Stimulated activated CD8-positive, alpha-beta memory T cell treated with anti-CD3 and anti-CD28 coated beads, Interleukin-4, amount 100 ng/mL, for 1 hour (primary cell): ENCODE data around the gene PDZD8.

Experiments used
- DNase-seq, 2 donors: peaks; one replicate each; pipeline ENCODE4 v3.0.0-alpha.2; 2020; ENCODE audit warnings: low read depth in 2 of 2, low spot score in 1 of 2

The PDZD8 gene, protein sequence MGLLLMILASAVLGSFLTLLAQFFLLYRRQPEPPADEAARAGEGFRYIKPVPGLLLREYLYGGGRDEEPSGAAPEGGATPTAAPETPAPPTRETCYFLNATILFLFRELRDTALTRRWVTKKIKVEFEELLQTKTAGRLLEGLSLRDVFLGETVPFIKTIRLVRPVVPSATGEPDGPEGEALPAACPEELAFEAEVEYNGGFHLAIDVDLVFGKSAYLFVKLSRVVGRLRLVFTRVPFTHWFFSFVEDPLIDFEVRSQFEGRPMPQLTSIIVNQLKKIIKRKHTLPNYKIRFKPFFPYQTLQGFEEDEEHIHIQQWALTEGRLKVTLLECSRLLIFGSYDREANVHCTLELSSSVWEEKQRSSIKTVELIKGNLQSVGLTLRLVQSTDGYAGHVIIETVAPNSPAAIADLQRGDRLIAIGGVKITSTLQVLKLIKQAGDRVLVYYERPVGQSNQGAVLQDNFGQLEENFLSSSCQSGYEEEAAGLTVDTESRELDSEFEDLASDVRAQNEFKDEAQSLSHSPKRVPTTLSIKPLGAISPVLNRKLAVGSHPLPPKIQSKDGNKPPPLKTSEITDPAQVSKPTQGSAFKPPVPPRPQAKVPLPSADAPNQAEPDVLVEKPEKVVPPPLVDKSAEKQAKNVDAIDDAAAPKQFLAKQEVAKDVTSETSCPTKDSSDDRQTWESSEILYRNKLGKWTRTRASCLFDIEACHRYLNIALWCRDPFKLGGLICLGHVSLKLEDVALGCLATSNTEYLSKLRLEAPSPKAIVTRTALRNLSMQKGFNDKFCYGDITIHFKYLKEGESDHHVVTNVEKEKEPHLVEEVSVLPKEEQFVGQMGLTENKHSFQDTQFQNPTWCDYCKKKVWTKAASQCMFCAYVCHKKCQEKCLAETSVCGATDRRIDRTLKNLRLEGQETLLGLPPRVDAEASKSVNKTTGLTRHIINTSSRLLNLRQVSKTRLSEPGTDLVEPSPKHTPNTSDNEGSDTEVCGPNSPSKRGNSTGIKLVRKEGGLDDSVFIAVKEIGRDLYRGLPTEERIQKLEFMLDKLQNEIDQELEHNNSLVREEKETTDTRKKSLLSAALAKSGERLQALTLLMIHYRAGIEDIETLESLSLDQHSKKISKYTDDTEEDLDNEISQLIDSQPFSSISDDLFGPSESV

DNA sequence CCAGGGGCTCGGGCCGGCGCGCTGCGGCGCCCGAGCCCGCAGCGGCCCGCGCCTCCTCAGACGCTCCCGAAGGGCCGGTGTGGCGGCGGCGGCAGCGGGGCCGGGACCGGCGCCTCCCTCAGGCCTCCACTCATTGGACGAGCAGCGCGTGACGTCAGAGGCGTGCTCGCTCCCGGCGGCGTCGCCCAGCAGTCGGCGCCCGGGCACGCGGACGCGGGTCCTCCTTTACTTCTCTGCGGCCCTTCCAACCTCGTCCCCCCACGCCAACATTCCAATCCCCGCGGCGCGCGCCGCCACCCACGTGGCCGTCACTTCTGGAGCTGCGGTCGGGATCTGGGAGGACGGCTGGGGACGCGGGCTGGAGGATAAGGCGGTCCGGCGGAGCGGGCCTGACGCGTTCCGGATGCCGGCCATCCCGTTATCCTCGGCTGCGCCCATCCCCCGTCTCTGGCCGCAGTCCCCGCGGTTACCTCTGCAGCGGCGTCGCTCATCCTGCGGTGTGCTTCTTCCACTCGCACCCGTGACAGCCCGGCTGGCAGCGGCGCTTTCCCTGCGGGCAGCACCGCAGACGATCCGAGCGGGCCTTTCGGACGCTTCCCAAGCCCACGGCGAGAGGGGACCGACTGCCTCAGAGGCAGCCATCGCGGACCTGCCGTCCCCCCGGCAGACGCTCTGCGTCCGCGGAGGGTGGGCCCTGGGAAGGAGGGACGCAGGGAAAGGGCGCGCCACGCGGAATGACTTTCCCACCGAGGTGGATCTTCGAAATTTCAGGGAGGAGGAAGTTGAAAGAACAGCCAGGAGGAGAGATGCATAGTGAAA lies at the start of gene PDZD8:
PDZD8 (minus strand) TSS at position 81 of the 819 bp plus-strand sequence. CDS start 213 bp downstream, outside the sequence.
- peak; percentile 79 to 80 for DNase-seq

DNA sequence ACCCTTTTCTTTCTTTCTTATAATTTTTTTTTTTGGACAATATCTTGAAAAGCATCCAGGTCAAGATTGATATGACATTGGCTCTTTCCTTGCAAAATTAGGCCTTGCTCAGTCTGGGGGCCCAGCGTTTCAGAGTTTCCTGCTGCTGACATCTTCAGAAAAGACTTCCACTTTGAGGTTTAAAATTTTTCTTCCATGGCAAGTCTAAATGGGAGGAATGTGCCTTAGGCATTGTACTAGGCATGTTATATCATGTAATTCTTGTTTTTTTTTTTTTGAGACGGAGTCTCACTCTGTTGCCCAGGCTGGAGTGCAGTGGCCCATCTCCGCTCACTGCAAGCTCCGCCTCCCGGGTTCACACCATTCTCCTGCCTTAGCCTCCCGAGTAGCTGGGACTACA lies 48.9 kb upstream of the PDZD8 start:
- DNase-seq: no peak

DNA sequence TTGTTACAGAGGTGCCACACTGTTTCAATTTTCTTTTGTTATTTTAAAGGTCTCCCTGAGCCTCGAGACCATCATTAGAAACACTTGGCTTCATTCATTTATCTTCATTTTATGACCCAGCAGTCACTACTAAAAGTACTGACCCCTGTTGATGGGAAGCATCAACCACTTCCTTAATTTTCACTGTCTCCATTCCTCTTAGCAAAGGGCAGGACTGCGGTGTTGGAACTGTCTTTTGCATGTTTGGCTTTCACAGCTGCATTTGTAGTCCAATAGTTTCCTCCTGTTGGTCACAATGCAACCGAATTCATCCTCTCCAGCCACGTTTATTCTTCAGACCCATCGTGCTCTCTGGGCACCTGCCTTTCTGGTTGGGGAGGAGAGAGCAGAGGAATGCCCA lies 46.7 kb upstream of the PDZD8 start:
- no peak for DNase-seq

DNA sequence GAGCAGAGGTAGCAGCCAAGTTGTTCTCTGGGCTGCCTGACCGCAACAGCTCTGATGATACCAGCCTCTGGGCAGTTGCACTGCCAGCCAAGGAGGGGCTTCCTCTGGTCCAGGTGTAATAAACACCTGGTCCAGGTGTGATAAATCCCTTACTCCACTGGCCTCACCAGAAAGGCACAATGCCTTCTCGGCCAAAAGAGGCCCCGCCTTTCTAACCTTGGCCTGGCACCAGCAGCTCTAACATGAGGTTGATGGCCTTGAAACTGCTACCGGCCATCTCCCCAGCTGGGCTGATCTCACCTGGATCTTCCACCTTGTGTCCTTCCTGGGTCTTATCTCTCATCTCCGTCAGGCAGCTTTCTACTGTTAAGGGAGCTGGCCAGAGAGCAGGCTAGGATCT lies 45.5 kb upstream of the PDZD8 start:
- no peak for DNase-seq

DNA sequence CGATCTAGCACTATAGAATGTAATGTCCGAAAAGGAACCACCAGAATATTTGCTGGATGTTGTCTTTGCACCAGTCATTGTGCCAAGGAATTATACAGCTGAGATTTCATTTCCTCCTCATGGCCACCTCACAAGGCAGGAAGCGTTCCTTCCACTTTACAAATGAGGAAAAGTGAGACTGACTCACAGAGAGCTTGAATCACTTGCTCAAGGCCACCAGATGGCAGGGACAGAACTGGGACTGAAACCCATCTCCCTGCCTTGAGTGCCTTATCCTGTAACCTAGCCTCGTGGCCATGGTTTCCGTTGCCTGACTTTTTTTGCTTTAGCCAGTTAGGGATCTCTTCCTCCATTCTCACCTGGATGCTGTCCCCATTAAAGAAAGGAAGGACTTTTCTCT lies 44.7 kb upstream of the PDZD8 start:
- DNase-seq: no peak

DNA sequence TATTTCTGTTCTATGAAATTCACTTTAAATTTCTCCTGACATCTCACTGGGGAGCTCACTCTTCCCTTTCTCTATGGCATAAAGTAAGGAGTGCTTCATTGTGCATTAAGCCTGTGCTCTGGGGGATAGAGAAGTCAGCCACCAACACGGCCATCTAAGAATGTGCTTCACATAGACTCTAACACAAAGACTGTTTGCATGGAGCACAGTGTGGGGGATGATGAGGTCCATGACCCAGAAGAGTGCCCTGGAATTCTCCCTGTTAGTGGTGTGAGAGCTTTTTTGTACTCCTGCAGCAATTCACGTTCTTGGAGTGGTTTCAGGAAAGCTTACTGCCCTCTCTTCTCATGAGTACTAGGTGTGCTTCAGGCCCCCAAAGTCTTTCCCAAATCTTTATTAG lies 43.9 kb upstream of the PDZD8 start:
- no peak for DNase-seq

DNA sequence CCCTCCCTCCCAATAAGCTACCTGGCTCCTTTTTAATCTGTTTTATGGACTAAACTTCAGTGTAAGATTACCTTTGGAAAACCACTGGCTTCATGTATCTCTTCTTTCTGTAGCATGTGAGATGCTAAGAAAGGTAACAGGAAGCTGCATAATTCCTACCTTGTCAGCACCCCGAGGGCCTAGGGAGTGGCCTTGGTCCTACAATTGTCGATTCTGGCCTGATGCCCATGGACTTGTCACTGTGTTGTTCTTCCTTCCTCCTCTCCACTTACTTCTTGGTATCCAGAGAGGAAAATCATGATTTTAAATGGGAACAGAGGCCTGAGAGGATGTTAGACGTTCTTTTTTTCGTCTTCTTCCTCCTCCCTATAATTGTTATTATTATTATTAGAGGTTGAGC lies 42.9 kb upstream of the PDZD8 start:
- DNase-seq: no peak

DNA sequence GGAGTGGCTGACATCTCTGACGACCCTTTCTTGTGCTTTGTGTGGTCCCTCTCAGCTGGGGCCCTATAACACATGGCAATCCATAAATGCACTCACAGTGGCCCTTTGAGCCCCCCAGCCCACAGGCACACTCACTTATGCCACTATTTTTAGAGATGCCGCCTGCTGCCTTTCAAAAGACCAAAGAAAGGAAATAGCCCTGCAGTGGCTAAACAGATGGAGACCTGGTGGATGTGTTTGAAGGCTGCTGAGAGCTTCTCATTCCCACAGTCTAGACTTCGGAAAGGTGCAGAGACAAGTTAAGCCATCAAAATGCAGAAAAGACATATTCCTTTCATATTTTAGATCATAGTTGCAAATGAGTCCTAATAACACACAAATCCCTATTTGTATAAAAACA lies 42.0 kb upstream of the PDZD8 start:
- no peak for DNase-seq

DNA sequence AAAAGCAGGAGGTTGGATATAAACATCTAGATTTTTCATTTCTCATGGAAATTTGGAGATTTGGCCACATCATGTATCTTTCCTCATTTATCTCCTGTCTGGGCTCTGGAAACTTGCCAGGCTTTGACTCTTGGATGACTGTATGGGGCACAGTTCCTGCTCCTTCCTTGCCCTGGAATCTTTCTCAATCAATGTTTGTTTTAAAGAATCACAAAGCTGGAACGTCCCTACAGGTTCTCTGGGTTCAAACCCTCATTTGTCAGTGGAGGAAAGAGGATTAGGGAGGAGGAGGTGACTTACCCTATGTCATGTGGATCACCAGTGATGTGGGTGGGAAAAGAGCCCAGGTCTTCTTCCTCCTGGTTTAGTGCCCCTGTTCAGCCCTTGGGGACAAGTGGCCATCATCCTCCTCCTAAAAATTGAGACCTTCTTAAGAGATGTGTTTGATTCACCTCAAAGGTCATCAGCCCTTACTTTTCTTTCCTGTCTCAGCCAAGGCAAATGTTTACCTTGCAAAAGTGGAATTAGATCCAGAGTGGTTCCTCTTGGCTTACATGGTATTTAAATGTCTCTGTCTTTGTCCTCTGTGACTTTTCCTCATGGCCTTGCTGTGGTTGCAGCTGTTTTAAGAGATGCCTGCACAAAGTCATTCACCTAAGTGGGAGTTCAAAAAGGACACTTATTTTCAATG lies 38.8 kb upstream of the PDZD8 start:
- DNase-seq: no peak

DNA sequence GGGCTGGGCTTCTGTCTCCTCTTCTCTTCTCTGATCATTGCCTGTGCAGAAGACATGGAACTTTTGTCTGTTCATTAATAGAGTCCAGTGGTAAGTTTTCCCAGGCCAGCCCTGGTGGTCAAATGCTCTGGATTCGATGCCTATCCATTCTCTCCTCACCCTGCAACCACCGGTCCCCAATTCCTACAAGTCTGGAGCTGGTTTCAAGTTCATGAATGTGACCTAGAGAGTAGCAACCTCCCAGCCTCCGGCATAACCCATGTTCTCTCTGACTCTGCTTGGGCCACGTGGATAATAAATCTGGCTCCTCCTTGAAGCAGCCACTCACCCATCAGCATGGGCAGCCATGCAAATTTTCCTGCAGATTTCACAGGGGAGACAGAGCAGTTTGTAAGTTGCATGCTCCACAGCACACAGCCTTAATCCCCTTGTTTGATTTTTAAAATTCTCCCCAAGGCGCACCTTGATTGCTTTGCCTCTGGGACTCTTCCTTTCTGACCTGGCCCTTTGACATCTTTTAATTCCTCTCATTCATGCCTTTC lies 37.3 kb upstream of the PDZD8 start:
- no peak for DNase-seq

DNA sequence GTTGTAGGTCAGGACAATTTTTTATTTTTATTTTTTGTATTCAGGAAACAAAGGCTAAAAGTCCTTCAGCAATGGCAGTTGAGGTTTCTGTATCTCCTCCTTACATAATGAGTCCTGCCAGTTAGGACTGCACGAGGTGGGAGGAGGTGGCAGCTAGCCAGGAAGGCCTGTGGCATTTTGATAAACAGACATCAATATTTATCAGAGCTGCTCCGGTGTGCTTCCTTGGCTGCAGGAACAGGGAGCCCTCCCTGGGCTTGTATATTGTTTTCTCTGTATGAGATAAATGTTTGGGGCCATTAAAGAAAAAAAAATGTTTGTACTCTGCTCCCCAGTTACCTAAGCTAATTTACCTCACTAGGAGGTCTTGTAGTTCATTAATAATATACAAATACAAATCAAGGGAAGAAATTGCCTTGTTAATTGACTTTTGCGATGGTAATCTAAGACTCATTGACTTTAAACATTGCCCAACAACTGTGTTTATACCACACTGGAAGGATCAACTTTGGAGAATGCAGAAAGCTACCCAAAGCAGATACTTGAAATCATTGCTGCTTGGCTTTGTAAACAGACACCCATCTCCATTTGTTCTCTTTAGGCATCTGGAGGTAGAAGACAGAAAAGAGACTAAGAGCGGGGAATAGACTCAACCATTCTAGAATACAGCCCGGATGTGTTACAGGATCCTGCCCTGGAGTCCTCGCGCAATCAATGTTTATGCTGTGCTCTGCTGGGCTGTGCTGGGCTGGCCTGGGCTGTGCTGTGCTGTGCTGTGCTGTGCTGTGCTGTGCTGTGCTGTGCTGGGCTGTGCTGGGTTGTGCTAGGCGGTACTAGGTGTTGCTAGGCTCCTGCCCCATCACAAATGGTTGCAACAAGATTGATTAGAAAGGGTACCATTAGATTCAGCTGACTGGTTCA lies 36.5 kb upstream of the PDZD8 start:
- no peak for DNase-seq

DNA sequence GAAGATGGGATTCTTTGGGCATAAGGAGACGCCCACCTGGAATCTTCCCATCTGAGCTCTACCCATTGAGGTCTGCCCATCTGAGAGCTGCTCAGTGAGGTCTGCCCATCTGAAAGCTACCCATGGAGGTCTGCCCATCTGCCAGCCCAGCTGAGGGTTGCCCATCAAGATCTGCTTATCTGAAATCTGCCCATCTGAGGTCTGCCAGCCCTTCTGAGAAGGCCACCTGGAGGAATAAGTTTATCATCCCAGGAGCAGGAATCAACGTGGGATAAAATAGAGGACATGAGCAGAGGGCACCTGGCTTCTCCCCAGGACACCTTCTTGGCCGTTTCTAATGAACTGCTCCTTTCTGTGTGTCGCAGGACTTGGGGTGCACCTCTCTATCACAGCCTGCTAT lies 35.3 kb upstream of the PDZD8 start:
- DNase-seq: no peak

DNA sequence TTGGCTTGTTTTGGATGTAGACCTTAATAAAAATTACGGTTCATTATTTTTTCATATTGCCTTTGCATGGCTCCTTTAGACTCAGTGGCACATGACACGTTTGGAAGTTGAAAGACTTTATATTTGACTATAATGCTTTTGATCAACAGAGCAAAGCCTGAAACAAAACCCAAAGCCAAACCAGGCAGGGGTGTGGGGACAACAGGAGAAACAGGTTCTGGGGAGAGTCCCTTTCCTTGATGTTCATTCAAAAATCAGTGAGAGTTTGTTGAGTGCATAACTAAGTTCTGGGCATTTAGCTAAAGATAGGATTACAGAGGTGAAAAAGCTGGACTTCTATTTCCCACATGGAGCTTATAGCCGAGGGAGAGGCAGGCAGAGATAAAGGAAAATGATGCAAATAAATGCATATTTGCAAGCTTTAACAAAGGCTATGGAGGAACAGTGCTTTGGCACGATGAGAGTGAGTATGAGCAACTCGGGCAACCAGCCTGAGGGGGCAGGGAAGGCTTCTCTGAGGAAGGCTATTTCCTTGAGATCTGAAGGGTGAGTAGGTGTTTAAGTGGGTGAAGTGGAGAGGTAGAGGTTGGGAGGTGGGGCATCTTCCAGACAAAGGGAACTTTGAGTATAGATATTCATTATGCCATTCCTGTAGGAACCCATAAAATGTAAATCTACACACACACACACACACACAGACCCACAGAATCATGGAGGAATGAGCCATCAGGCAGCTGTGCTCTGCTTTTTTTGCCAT lies 34.5 kb upstream of the PDZD8 start:
- no peak for DNase-seq

DNA sequence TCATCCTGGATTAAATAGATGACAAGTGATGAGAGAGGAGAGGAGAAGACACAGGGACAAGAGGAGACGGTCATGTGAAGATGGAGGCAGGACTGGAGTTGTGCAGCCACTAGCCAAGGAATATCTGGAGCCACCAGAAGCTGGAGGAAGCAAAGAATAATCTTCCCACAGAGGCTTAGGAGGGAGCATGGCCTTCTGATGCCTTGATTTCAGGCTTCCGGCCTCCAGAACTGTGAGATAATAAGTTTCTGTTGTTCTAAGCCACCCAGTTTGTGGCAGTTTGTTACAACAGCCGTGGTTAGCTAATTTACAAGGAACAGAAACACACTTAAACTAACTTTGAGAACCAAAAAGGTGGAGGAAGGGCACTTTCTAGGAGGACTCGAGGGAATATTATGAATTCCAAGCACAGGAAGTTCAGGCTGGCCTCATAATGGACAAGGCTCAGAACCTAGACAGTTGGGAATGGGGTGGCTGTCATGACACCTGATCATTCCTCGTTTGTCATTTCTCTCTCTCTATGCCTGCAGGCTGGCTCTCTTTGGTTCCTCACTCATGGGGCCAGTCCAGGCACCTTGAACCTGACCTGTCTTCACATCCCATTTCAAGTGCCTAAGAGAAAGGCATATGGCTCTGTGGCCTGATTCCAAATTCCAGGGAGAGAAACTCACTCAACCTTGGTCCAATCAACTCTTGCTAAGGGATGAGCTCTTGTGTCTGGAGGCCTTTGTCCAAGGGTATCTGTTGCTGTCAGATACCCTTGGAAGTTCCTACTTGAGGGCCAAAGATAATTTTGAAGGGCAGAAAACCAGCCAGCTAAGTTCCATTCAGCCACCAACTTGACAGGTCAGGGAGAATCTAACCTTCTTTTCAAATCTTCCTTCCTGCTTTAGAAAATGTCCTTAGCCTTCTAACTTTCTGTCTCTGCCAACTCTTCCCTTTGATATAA lies 33.5 kb upstream of the PDZD8 start:
- no peak for DNase-seq

DNA sequence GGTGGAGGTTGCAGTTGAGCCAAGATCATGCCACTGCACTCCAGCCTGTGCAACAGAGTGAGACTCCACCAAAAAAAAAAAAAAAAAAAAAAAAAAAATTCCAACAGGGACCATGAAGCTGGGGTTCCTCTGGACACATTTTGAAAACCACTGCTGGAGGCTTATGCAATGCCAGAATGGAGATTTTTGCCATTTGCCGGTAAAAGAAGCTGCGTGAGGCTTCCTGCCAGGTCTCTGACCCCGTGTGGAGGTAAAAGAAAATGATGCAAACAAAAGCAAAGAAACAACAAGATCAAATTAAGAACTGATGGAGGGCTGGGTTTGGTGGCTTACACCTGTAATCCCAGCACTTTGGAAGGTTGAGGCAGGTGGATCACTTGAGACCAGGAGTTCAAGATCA lies 30.5 kb upstream of the PDZD8 start:
- DNase-seq: no peak

DNA sequence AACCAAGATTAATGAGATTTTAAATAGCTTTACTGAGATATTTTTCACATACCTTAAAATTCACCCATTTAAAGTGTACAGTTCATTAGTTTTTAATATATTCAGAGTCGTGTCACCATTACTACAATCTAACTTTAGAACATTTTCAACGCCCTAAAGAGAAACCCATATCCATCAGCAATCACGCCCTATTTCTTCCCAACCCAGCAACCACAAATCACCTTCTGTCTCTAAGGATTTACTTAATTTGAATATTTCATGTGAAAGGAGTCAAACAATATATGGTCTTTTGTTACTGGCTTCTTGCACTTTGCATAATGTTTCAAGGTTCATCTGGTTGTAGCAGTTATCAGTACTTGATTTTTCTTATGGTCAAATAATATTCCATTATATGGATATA lies 25.1 kb upstream of the PDZD8 start:
- no peak for DNase-seq
